Spleen (tissue), 7 donors: ENCODE results near the gene LGALS9.

ENCODE experiments used
- POLR2A ChIP-seq, 3 donors: fragments of 450-650 bp; IDR thresholded peaks; one replicate each; pipeline ENCODE4 v1.5.1; 2017; ENCODE audit warnings: antibody characterized with exemption in 3 of 3, mild to moderate bottlenecking in 1 of 3
- POLR2AphosphoS5 ChIP-seq, 3 donors: sonication (generic); formaldehyde crosslinking; IDR thresholded peaks; one replicate each; pipeline ENCODE4 v1.5.1; 2017; ENCODE audit warnings: antibody characterized with exemption in 3 of 3
- TF ChIP-seq, protein P1 (sequence below), 11 experiments: fragments of 200-600 bp in 7 of 11; fragments of 450-650 bp in 4 of 11; sonication (generic) in 4 of 11; IDR thresholded peaks in 8 of 11; conservative IDR thresholded peaks in 3 of 11; 1 replicate in 7 of 11; 2 replicates in 4 of 11; pipeline versions ENCODE4 v1.4.0 to v1.8.0; 2016 to 2021; ENCODE audit warnings: antibody characterized with exemption in 11 of 11, inconsistent platforms in 4 of 11, mild to moderate bottlenecking in 1 of 11
- donor health status: DM: no; HTN: no; CAD: no; lungs with moderate emphysema.
- donor health status: DM: no; HTN: no; CAD: no.
- donor health status: DM: no; HTN: no; CAD: no.

DNA sequence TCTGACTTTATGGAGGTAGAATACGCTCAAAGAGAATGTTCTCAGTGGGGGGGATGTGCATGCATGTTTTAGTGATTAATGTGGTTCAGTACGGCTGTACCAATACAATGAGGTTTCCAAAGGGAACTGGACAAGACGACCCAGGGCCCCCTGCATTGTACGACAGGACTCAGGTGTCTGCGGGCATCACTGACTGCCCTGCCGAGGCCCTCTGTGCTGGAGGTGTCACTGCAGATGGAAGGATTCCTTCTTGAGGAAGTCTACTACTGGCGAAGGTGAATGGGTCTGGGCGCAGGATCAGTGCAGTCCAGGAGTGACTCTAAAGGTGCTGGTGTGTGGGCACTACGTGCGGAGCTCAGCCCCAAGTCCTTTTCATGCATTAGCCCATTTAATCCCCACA is 3.5 kb upstream of the LGALS9 start:
- TF ChIP-seq, protein P1, sequence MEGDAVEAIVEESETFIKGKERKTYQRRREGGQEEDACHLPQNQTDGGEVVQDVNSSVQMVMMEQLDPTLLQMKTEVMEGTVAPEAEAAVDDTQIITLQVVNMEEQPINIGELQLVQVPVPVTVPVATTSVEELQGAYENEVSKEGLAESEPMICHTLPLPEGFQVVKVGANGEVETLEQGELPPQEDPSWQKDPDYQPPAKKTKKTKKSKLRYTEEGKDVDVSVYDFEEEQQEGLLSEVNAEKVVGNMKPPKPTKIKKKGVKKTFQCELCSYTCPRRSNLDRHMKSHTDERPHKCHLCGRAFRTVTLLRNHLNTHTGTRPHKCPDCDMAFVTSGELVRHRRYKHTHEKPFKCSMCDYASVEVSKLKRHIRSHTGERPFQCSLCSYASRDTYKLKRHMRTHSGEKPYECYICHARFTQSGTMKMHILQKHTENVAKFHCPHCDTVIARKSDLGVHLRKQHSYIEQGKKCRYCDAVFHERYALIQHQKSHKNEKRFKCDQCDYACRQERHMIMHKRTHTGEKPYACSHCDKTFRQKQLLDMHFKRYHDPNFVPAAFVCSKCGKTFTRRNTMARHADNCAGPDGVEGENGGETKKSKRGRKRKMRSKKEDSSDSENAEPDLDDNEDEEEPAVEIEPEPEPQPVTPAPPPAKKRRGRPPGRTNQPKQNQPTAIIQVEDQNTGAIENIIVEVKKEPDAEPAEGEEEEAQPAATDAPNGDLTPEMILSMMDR (IDR thresholded peaks at IDR 0.05 in 8 of 11, conservative IDR thresholded peaks at IDR 0.05 in 3 of 11): no peak
- TF ChIP-seq POLR2A (IDR thresholded peaks at IDR 0.05): no peak
- TF ChIP-seq POLR2AphosphoS5 (IDR thresholded peaks at IDR 0.05): no peak
